Naive B cell (primary cell): ENCODE measurements around the gene ARSA. TPM values are rescaled to one million over a fixed set of nuclear protein-coding genes. Genes with fewer than 3 reads are reported as not detected.

Source experiments
- ATAC-seq, 2 donors: fragments of 150-1000 bp; cut with Tn5 transposase; 2 replicates each; pipeline ENCODE4 v1.10.0; 2021; ENCODE audit warnings: low read depth in 2 of 2, mild to moderate bottlenecking in 2 of 2, moderate library complexity in 2 of 2
- DNase-seq: peaks from one replicate; pipeline ENCODE4 v3.0.0; 2022
- H3K27ac Mint-ChIP-seq, 6 donors: one replicate each; pipeline ENCODE4 v1.8.0; 2020 to 2022; ENCODE audit warnings: mild to moderate bottlenecking in 6 of 6, mixed read lengths in 6 of 6, moderate library complexity in 5 of 6, inconsistent platforms in 2 of 6
- H3K27me3 Mint-ChIP-seq, 3 donors: one replicate each; pipeline ENCODE4 v1.8.0; 2021 to 2022; ENCODE audit warnings: mixed read lengths in 3 of 3, mild to moderate bottlenecking in 1 of 3
- H3K36me3 Mint-ChIP-seq, 2 donors: one replicate each; pipeline ENCODE4 v1.8.0; 2020 to 2022; ENCODE audit warnings: mixed read lengths in 2 of 2, inconsistent platforms in 1 of 2, mild to moderate bottlenecking in 1 of 2
- H3K4me1 Mint-ChIP-seq, 3 donors: one replicate each; pipeline ENCODE4 v1.8.0; 2020 to 2022; ENCODE audit warnings: mixed read lengths in 3 of 3, inconsistent platforms in 1 of 3, mild to moderate bottlenecking in 1 of 3, moderate library complexity in 1 of 3
- H3K4me3 Mint-ChIP-seq, 8 donors: one replicate each; pipeline ENCODE4 v1.8.0; 2020 to 2022; ENCODE audit warnings: mild to moderate bottlenecking in 8 of 8, mixed read lengths in 8 of 8, moderate library complexity in 8 of 8, inconsistent platforms in 2 of 8
- H3K9me3 Mint-ChIP-seq, 7 donors: one replicate each; pipeline ENCODE4 v1.8.0; 2020 to 2022; ENCODE audit warnings: mixed read lengths in 7 of 7, mild to moderate bottlenecking in 5 of 7, inconsistent platforms in 2 of 7, moderate library complexity in 1 of 7
- polyA plus RNA-seq, 6 donors: library from polyadenylated mRNA; unstranded; fragments of 300-500 nt; fragmentation: Illumina TruSeq; gene quantifications; one replicate each; pipeline ENCODE4 v1.2.3, GENCODE V29; 2021; ENCODE audit warnings: low read depth in 6 of 6

Gene ARSA
- polyA plus RNA-seq, 6 donors from 2014 or later = 7.5 to 12.5 (median 8.8) TPM

DNA sequence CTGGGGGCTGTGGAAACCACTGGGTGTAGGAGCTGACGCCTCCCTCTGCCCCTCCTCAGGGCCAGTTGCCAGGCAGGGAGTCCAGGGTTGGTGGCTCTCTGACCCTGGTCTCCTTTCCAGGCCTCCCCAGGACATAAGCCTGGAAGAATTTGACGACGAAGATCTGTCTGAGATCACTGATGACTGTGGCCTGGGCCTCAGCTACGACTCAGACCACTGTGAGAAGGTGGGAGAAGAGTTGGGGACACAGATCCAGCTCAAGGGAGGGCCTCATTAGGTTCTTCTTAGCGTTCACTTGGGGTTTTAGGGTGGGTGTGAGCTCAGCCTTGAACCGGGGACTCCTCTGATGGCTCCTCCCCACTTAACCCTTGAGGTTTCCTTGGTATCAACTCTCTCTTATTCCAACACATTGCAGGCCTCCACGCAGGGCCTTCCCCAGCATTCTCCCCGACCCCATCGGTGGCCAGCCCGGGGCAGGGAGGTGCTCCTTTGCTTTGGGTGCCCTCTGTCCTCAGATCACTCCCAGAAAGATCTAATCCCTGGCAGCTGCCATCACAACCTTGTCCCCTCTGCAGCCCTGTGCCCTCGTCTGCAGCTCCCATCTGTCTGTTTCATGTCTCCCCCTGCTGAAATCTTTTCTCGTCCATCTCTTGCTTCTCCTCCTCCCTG lies 26.1 kb downstream of the ARSA start:
- Mint-ChIP-seq H3K36me3 (peaks cover 8% of the 10 kb centered on the region in 2 donors), H3K27me3 (peaks cover 22 to 69% (median 53%) of the 10 kb centered on the region in 3 donors), H3K9me3 (peaks cover 0 to 4% (median 0%) of the 10 kb centered on the region in 7 donors), H3K27ac (peak overlapping the region in 2 of 6 donors; percentile 8 to 72), H3K4me1 (peaks cover 8 to 18% (median 10%) of the 10 kb centered on the region in 3 donors), H3K4me3 (peak overlapping the region; percentile 51 to 90 (median 76))
- no peak for ATAC-seq
- DNase-seq = no peak

DNA sequence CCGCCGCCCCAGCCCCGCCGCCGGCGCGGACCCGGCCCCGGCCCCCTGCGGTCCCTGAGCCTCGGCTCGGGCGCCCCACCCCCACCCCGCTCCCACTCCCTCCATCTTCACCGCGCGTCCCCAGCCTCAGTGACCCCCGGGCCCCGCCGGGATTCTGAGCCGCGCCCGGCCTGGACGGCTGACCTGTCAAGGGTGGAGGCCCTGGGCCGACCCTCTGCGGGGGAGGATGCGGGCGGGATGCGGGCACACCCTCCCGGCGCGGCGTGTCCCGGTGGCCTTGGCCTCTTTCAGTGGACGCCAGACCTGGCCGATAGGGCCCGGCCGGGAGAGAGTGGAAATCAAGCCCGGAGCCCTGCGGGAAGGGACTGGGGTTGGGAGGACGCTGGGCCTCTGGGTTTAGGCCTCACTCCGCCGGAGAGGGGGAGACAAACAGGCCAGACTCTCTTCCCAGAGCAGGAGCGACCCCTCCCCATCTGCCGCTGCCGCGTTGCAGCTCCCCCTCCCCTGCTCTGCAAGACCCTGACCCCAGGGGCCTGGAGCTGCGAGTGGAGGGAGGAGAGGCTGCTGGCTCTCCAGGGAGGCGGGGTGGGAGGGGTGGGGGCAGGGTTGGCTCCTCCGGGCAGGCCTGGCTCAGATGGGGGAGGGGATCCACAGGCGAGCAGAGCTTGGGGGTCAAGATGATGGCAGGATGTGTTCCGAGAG lies 26.8 kb downstream of the ARSA start:
- no peak for ATAC-seq
- peak overlapping the region; percentile 51 to 90 (median 76) for H3K4me3 Mint-ChIP-seq
- no peak for DNase-seq

DNA sequence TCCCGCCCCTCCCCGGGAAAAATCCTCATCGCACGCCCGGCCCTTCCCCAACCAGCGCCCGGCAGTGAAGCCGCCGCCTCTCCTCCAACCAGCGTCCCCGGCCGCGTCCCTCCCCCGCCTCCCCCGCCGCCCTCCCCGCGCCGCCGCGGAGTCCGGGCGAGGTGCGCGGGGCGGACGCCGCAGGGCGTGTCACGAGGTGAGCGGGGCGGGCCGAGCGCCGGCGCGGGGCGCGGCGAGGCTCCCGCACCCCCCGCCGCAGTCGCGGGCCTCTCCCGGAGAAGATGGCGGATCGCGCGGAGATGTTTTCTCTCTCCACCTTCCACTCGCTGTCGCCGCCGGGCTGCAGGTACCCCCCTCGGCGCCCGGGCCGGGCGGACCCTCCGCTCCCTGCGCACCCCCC lies 27.4 kb downstream of the ARSA start, which contains the start of gene MAPK8IP2:
MAPK8IP2 (plus strand) TSS at position 256 of the 400 bp plus-strand sequence; CDS start at position 282, 26 bp downstream.
- peaks cover 22 to 60% (median 44%) of the 10 kb centered on the region in 3 donors for H3K27me3 Mint-ChIP-seq
- ATAC-seq = peak; percentile 46 to 57
- peaks cover 8 to 18% (median 10%) of the 10 kb centered on the region in 3 donors for H3K4me1 Mint-ChIP-seq
- H3K4me3 Mint-ChIP-seq = peak within 1 kb of the TSS; percentile 51 to 90 (median 76)
- DNase-seq = no peak
- peaks cover 0 to 4% (median 0%) of the 10 kb centered on the region in 7 donors for H3K9me3 Mint-ChIP-seq
- peaks cover 11 to 12% of the 10 kb centered on the region in 2 donors for H3K36me3 Mint-ChIP-seq
- peak within 1 kb of the TSS in 3 of 6 donors; percentile 36 to 90 (median 42) for H3K27ac Mint-ChIP-seq

More for the DNA sequence above, 26.8 kb downstream of the ARSA start:
- Mint-ChIP-seq H3K9me3 (peaks cover 0 to 4% (median 0%) of the 10 kb centered on the region in 7 donors), H3K4me1 (peaks cover 8 to 18% (median 10%) of the 10 kb centered on the region in 3 donors), H3K36me3 (peaks cover 11 to 12% of the 10 kb centered on the region in 2 donors), H3K27ac (no peak overlapping the region), H3K27me3 (peaks cover 22 to 66% (median 48%) of the 10 kb centered on the region in 3 donors)

DNA sequence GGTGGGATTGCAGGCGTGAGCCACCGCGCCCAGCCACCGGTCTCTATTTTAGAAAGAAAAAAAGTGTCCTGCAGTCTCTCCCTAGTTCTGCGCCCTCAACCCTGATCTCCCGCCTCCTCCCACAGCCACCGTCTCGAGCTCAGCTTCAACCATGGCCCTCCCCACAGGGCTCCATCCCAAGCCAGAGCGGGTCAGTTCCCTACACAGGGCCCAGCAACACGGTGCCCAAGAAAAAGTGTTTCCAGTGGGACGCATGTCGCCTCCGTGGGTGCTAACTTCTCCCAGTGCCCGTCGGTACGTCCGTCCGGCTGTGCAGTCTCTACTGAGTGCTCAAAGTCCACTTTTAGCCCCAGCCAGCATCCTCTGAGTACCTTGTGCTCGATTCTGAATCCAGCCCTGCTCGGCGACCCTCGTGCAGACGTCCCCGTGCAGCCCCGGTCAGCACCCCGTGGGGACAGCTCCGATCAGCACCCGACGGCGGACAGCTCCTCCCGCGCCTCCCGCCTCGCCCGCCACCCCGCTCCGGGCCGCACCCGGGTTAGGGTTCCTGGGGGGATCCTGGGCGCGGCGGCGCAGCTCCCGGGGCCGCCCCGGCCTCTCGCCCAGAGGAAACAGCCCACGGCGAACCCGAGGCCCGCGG lies 28.0 kb downstream of the ARSA start:
- peaks cover 11 to 12% of the 10 kb centered on the region in 2 donors for H3K36me3 Mint-ChIP-seq

DNA sequence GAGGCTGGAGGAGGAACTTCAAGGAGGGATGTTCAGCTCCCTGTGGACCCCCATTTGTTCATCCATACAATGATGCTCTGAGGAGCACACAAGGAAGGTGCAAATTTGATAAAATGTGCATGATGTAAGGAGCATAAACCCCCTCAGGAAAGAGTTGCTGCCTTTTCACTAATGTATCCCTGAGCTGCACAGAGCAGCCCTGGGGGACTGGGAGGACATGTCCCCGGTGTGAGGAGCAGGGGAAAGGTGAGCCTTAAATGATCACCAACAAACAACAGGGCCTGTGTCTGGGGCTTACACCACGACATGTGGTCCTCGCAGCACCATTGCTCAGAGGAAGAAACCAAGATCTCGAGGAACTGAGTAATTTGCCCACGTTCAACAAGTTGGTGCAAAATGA lies 30.9 kb downstream of the ARSA start:
- Mint-ChIP-seq H3K27me3 (peaks cover 13 to 34% (median 21%) of the 10 kb centered on the region in 3 donors), H3K36me3 (peaks cover 11 to 12% of the 10 kb centered on the region in 2 donors), H3K4me3 (no peak overlapping the region), H3K9me3 (peaks cover 0 to 4% (median 0%) of the 10 kb centered on the region in 7 donors), H3K27ac (no peak overlapping the region), H3K4me1 (peaks cover 6 to 12% (median 7%) of the 10 kb centered on the region in 3 donors)
- DNase-seq (no peak), ATAC-seq (no peak)

More for the DNA sequence above, 28.0 kb downstream of the ARSA start:
- peak; percentile 61 for DNase-seq
- peaks cover 22 to 54% (median 38%) of the 10 kb centered on the region in 3 donors for H3K27me3 Mint-ChIP-seq
- peak; percentile 86 to 87 for ATAC-seq
- peaks cover 8 to 18% (median 10%) of the 10 kb centered on the region in 3 donors for H3K4me1 Mint-ChIP-seq
- peak overlapping the region; percentile 12 to 80 (median 58) for H3K4me3 Mint-ChIP-seq
- H3K27ac Mint-ChIP-seq = peak overlapping the region in 3 of 6 donors; percentile 36 to 90 (median 42)
- H3K9me3 Mint-ChIP-seq = peaks cover 0 to 4% (median 0%) of the 10 kb centered on the region in 7 donors

DNA sequence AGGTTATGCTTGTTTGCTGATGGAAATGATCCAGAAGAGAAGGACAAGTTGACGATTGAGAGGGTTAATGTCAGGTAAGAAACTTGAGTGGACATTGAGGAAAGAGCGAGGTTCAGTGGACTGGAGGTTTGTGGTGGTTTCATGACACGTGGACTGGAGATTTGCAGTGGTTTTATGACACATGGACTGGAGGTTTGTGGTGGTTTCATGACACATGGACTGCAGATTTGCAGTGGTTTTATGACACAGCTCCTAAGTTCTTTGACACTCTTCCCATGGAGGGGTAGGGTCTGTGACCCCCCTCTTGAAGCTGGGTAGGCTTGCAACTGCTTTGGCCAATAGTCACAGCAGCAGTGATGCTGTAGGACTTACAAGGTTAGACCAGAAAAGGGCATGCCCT lies 32.8 kb downstream of the ARSA start:
- Mint-ChIP-seq H3K4me1 (peaks cover 0 to 5% (median 0%) of the 10 kb centered on the region in 3 donors), H3K27me3 (peaks cover 7 to 26% (median 13%) of the 10 kb centered on the region in 3 donors), H3K4me3 (no peak overlapping the region), H3K27ac (peak overlapping the region in 2 of 6 donors; percentile 24 to 82), H3K9me3 (peaks cover 0 to 3% (median 0%) of the 10 kb centered on the region in 7 donors), H3K36me3 (peaks cover 12 to 15% of the 10 kb centered on the region in 2 donors)
- DNase-seq (no peak), ATAC-seq (no peak)

DNA sequence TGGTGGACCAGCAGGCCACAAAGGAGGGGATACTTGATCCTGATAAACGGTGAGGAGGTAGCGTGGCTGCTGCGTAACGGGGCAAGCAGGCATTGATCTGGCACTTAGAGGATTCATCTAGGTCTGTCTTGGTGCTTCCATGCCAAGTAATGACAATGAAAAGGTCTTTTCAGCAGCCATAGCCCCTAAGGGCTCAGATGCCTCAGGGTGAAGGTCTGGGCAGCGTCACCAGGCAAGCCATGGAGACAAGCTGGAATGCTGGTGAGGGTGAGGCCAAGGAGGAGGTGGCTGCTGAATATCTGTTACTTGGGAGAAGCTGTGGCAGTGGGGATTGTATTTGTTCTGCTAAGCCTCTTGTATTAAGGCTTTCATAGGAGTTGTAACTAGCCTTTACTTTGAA lies 40.5 kb downstream of the ARSA start:
- Mint-ChIP-seq H3K4me1 (peaks cover 0 to 8% (median 8%) of the 10 kb centered on the region in 3 donors), H3K27ac (no peak overlapping the region), H3K4me3 (no peak overlapping the region), H3K27me3 (no peaks in the 10 kb centered on the region), H3K36me3 (peaks cover 0 to 4% of the 10 kb centered on the region in 2 donors), H3K9me3 (no peaks in the 10 kb centered on the region)
- ATAC-seq (no peak), DNase-seq (no peak)

DNA sequence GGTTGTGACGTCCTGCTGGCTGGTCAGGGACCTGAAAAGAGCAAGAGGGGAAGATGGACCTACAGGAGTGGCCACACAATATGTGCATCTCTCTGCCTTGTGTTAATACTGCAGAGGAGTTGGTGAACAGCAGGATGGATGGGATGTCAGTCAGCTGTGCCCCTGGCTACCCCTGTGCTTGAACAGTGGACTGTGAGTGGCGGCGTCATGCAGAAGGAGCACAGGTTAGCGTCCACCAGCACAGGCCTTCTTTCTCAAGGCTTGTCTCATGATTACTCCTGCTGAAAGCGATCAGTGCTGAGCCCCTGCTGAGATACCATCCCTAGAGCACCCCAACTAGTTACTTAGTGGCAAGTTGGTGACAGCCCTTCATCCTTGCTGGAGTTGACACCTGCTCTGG lies 41.5 kb downstream of the ARSA start:
- no peaks in the 10 kb centered on the region for H3K27me3 Mint-ChIP-seq
- no peak for DNase-seq
- peaks cover 3 to 14% (median 10%) of the 10 kb centered on the region in 3 donors for H3K4me1 Mint-ChIP-seq
- peak overlapping the region in 1 of 8 donors; percentile 27 for H3K4me3 Mint-ChIP-seq
- no peak overlapping the region for H3K27ac Mint-ChIP-seq
- no peak for ATAC-seq
- no peaks in the 10 kb centered on the region for H3K9me3 Mint-ChIP-seq
- peaks cover 0 to 4% of the 10 kb centered on the region in 2 donors for H3K36me3 Mint-ChIP-seq

DNA sequence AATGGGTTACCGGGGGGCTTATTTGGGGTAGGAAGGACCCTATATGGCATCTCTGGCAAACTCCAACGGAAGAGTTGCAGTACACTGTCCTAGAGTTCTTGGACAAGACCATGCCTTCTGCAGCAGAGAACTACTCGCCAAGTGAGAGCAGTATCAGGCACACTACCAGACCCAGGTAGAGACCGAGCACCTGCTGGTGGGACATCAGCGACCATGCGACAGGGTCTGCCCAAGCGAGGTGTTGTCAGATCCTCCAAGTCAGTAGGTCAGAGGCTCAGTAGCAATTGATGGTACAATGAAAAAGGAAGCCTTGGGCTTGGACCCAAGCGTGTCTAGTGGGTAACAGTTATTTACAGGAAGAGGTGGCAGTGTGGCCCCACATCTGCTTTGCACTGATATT lies 42.2 kb downstream of the ARSA start:
- Mint-ChIP-seq H3K9me3 (no peaks in the 10 kb centered on the region), H3K36me3 (no peaks in the 10 kb centered on the region), H3K27ac (no peak overlapping the region)

DNA sequence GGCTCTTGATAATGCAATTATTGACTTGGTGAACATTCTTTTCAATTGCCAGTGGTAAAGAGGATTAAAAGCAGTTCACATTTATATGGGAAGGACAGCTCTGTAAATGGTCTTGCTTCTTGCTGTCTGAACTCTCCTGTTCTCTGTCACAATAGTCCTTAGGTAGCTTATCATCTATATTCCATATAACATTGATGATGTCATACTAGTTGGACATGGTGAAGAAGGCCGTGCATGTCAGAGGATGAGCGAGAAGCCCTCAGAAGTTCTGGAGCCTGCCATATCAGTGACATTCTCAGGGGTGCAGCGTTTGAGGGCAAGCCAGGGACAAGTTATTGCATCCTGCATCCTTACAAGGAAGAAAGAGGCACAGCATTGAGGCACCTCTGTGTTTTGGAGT lies 42.7 kb downstream of the ARSA start:
- ATAC-seq (no peak), DNase-seq (no peak)
- Mint-ChIP-seq H3K27me3 (no peaks in the 10 kb centered on the region), H3K9me3 (no peaks in the 10 kb centered on the region), H3K4me3 (no peak overlapping the region), H3K27ac (no peak overlapping the region), H3K4me1 (peaks cover 6 to 24% (median 10%) of the 10 kb centered on the region in 3 donors), H3K36me3 (no peaks in the 10 kb centered on the region)

More for the DNA sequence above, 42.2 kb downstream of the ARSA start:
- DNase-seq = no peak
- no peaks in the 10 kb centered on the region for H3K27me3 Mint-ChIP-seq
- peak overlapping the region in 1 of 8 donors; percentile 27 for H3K4me3 Mint-ChIP-seq
- peaks cover 6 to 20% (median 10%) of the 10 kb centered on the region in 3 donors for H3K4me1 Mint-ChIP-seq
- no peak for ATAC-seq

DNA sequence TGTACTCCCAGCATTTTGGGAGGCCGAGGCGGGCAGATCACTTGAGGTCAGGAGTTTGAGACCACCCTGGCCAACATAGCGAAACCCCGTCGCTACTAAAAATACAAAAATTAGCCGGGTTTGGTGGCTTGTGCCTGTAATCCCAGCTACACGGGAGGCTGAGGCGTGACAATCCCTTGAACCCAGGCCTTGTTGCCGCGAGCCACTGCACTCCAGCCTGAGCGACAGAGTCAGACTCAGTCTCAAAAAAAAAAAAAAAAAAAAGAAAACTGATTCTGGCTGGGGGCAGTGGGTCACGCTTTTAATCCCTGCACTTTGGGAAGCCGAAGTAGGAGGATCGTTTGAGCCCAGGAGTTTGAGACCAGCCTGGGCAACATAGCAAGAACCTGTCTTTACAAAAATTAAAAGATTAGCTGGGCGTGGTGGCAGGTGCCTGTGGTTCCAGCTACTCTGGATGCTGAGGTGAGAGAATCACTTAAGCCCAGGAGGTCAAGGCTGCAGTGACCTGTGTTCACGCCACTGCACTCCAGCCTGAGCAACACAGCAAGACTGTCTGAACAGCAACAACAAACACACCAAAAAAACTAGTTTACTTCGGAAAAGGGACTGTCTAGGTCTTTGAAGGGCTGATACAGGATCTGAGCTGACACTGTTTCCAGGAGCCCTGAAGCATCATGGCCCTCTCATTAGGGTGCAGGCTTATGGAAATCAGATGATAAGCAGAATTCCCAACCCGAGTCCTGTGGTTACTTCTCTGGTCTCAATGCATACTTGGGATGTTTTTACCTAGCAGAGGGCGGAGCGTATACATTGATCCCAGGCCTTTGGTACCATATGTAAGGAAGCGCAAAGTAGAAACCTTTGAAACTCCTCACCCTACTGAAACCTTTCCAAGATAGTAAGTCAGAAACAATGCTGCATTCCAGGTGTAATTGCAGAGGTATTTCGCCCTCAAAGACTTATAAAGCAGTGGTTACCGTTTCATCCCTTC lies 43.6 kb downstream of the ARSA start:
- ATAC-seq = no peak
- H3K36me3 Mint-ChIP-seq = no peaks in the 10 kb centered on the region

DNA sequence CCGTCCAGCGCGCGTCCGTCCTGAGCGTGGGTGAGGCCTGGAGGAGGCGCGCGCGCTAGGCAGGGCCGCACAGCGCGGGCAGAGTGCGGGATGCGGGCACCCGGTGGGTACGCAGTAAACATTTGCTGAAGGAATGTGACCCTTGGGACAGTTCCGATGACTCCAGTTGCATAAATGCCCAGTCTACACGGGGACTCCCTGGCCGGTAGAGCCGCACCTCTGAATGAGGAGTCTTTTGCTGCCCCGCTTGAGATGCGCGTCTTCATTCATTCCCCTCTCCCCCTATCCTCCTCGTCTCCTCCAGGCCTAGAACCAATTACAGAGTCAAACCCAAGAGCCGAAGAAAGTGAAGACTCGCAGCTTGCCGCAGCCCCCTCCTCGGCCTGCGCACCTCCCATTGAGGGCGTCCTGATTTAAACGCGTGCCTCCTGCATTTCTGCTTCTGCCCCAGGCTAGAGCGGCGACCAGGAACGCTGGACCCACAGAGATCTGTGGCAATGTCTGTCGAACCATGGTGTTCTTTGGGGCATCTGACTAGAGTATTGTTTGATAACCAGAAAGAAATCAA lies 44.6 kb downstream of the ARSA start:
- peak overlapping the region in 3 of 6 donors; percentile 50 to 91 (median 80) for H3K27ac Mint-ChIP-seq
- peak overlapping the region; percentile 91 to 97 (median 95) for H3K4me3 Mint-ChIP-seq
- peaks cover 6 to 34% (median 10%) of the 10 kb centered on the region in 3 donors for H3K4me1 Mint-ChIP-seq
- peak; percentile 13 to 20 for ATAC-seq
- no peaks in the 10 kb centered on the region for H3K36me3 Mint-ChIP-seq
- no peaks in the 10 kb centered on the region for H3K9me3 Mint-ChIP-seq
- no peak for DNase-seq
- no peaks in the 10 kb centered on the region for H3K27me3 Mint-ChIP-seq

More for the DNA sequence above, 43.6 kb downstream of the ARSA start:
- DNase-seq = no peak
- H3K27ac Mint-ChIP-seq = no peak overlapping the region
- no peaks in the 10 kb centered on the region for H3K9me3 Mint-ChIP-seq
- peaks cover 6 to 32% (median 10%) of the 10 kb centered on the region in 3 donors for H3K4me1 Mint-ChIP-seq
- H3K4me3 Mint-ChIP-seq = peak overlapping the region in 7 of 8 donors; percentile 19 to 97 (median 91)
- H3K27me3 Mint-ChIP-seq = no peaks in the 10 kb centered on the region
